Ammon's horn (tissue), 1 donor: ENCODE measurements around the gene SLC49A4.

Experiments used
- DNase-seq: peaks from one replicate; pipeline ENCODE4 v3.0.0-alpha.2; 2016; ENCODE audit warnings: low spot score

SLC49A4 gene

GRCh38 chr3:122786066-122786465 lies 8.8 kb upstream of the SLC49A4 start:
- DNase-seq, result no peak

- DNase-seq, result no peak
Observed at GRCh38 chr3:122787872-122788271, 7.0 kb upstream of the SLC49A4 start.

- DNase-seq, result no peak
Observed at GRCh38 chr3:122789585-122790273, 5.1 kb upstream of the SLC49A4 start.

GRCh38 chr3:122793568-122794416 lies 1.1 kb upstream of the SLC49A4 start, which contains the start of gene HSPBAP1:
TSS of gene HSPBAP1 (minus strand) at chr3:122793831. CDS start at chr3:122793680, 151 bp downstream.
- DNase-seq, result peak; percentile 95

- no peak for DNase-seq
Observed at GRCh38 chr3:122794483-122794778, 438 bp upstream of the SLC49A4 start.

- DNase-seq, result peak; percentile 35
Observed at GRCh38 chr3:122795674-122796195, 866 bp downstream of the SLC49A4 start.

GRCh38 chr3:122797291-122797690 lies 2.4 kb downstream of the SLC49A4 start:
- no peak for DNase-seq

- DNase-seq, result no peak
Observed at GRCh38 chr3:122799322-122799721, 4.5 kb downstream of the SLC49A4 start.

GRCh38 chr3:122800031-122800430 lies 5.2 kb downstream of the SLC49A4 start:
- no peak for DNase-seq

- DNase-seq, result no peak
Observed at GRCh38 chr3:122800706-122801237, 5.9 kb downstream of the SLC49A4 start.

GRCh38 chr3:122802323-122802722 lies 7.5 kb downstream of the SLC49A4 start:
- DNase-seq, result no peak

GRCh38 chr3:122803977-122804376 lies 9.1 kb downstream of the SLC49A4 start:
- DNase-seq, result no peak

- no peak for DNase-seq
Observed at GRCh38 chr3:122810734-122811133, 15.9 kb downstream of the SLC49A4 start.

- DNase-seq, result no peak
Observed at GRCh38 chr3:122816587-122816986, 21.7 kb downstream of the SLC49A4 start.

- DNase-seq, result no peak
Observed at GRCh38 chr3:122824465-122825381, 29.9 kb downstream of the SLC49A4 start.

- DNase-seq, result no peak
Observed at GRCh38 chr3:122825460-122825859, 30.6 kb downstream of the SLC49A4 start.

GRCh38 chr3:122826278-122826677 lies 31.4 kb downstream of the SLC49A4 start:
- DNase-seq, result no peak

- DNase-seq, result no peak
Observed at GRCh38 chr3:122828281-122828680, 33.4 kb downstream of the SLC49A4 start.

GRCh38 chr3:122835590-122835989 lies 40.7 kb downstream of the SLC49A4 start:
- DNase-seq, result no peak

- no peak for DNase-seq
Observed at GRCh38 chr3:122843604-122844003, 48.7 kb downstream of the SLC49A4 start.

- no peak for DNase-seq
Observed at GRCh38 chr3:122857019-122857418, 62.1 kb downstream of the SLC49A4 start.

GRCh38 chr3:122858373-122858772 lies 63.5 kb downstream of the SLC49A4 start:
- DNase-seq, result peak; percentile 27
